ENCODE results near the gene CST3.
"Not testable (repeated sequence)": the region's sequence is repeated elsewhere in the genome, so short reads cannot be mapped to it uniquely, and the experiment has no call there.

Gene CST3

GRCh38 chr20:23663180-23663579 lies 25.4 kb upstream of the CST3 start:
- no peaks in the 10 kb centered on the region for H3K36me3 ChIP-seq
- no peak overlapping the region for H3K4me3 ChIP-seq
- H3K4me1 ChIP-seq = peaks cover 49% of the 10 kb centered on the region
- no peak overlapping the region for H3K27ac ChIP-seq
- H3K4me2 ChIP-seq = no peak overlapping the region; the same call in 1 of the 2 replicates
- no peaks in the 10 kb centered on the region for H3K27me3 ChIP-seq
- TF ChIP-seq Cebpa-rat (IDR thresholded peaks at IDR 0.05) = no peak
- H3K9me3 ChIP-seq = no peaks in the 10 kb centered on the region
- no peak overlapping the region for H3K9ac ChIP-seq
- no peaks in the 10 kb centered on the region for H4K20me1 ChIP-seq

- Histone ChIP-seq H3K27ac (no peak overlapping the region), H3K36me3 (no peaks in the 10 kb centered on the region), H3K4me1 (peaks cover 41% of the 10 kb centered on the region), H3K4me2 (no peak overlapping the region), H4K20me1 (no peaks in the 10 kb centered on the region), H3K9me3 (no peaks in the 10 kb centered on the region), H3K4me3 (no peak overlapping the region), H3K27me3 (no peaks in the 10 kb centered on the region), H3K9ac (no peak overlapping the region)
- no peak for TF ChIP-seq Cebpa-rat (IDR thresholded peaks at IDR 0.05)
Measured at GRCh38 chr20:23662276-23662870, 24.6 kb upstream of the CST3 start.

- Histone ChIP-seq H3K9me3 (no peaks in the 10 kb centered on the region), H3K27me3 (no peaks in the 10 kb centered on the region), H3K4me2 (no peak overlapping the region), H3K4me3 (no peak overlapping the region), H3K36me3 (no peaks in the 10 kb centered on the region), H3K4me1 (peaks cover 38% of the 10 kb centered on the region), H4K20me1 (no peaks in the 10 kb centered on the region), H3K27ac (no peak overlapping the region), H3K9ac (no peak overlapping the region)
- no peak for TF ChIP-seq Cebpa-rat (IDR thresholded peaks at IDR 0.05)
Measured at GRCh38 chr20:23661002-23661429, 23.3 kb upstream of the CST3 start.

GRCh38 chr20:23659989-23660837 lies 22.5 kb upstream of the CST3 start:
- H3K36me3 ChIP-seq = no peaks in the 10 kb centered on the region
- H4K20me1 ChIP-seq = no peaks in the 10 kb centered on the region
- H3K27me3 ChIP-seq = no peaks in the 10 kb centered on the region
- no peak overlapping the region for H3K4me2 ChIP-seq
- no peak for TF ChIP-seq Cebpa-rat (IDR thresholded peaks at IDR 0.05)
- no peaks in the 10 kb centered on the region for H3K9me3 ChIP-seq
- H3K27ac ChIP-seq = no peak overlapping the region
- H3K4me3 ChIP-seq = no peak overlapping the region
- peaks cover 40% of the 10 kb centered on the region for H3K4me1 ChIP-seq
- no peak overlapping the region for H3K9ac ChIP-seq

- not testable (repeated sequence) for H3K36me3 ChIP-seq, H3K9me3 ChIP-seq, H3K9ac ChIP-seq, H3K27ac ChIP-seq, H3K4me2 ChIP-seq, H3K4me3 ChIP-seq, H3K27me3 ChIP-seq, H4K20me1 ChIP-seq
- peaks cover 40% of the 10 kb centered on the region for H3K4me1 ChIP-seq
Measured at GRCh38 chr20:23659610-23659988, 21.8 kb upstream of the CST3 start.

GRCh38 chr20:23658989-23659609 lies 21.3 kb upstream of the CST3 start:
- H4K20me1 ChIP-seq = no peaks in the 10 kb centered on the region
- H3K27me3 ChIP-seq = no peaks in the 10 kb centered on the region
- no peak overlapping the region for H3K9ac ChIP-seq
- H3K4me3 ChIP-seq = no peak overlapping the region
- H3K4me2 ChIP-seq = no peak overlapping the region
- peaks cover 40% of the 10 kb centered on the region for H3K4me1 ChIP-seq
- H3K9me3 ChIP-seq = no peaks in the 10 kb centered on the region
- no peaks in the 10 kb centered on the region for H3K36me3 ChIP-seq
- no peak overlapping the region for H3K27ac ChIP-seq
- TF ChIP-seq Cebpa-rat (IDR thresholded peaks at IDR 0.05) = no peak

GRCh38 chr20:23658336-23658735 lies 20.6 kb upstream of the CST3 start:
- H3K9ac ChIP-seq = no peak overlapping the region
- no peak for TF ChIP-seq Cebpa-rat (IDR thresholded peaks at IDR 0.05)
- peaks cover 43% of the 10 kb centered on the region for H3K4me1 ChIP-seq
- no peak overlapping the region for H3K4me2 ChIP-seq
- no peaks in the 10 kb centered on the region for H3K36me3 ChIP-seq
- H3K27ac ChIP-seq = no peak overlapping the region
- no peaks in the 10 kb centered on the region for H3K27me3 ChIP-seq
- H4K20me1 ChIP-seq = no peaks in the 10 kb centered on the region
- H3K4me3 ChIP-seq = no peak overlapping the region
- no peaks in the 10 kb centered on the region for H3K9me3 ChIP-seq

GRCh38 chr20:23657202-23657601 lies 19.4 kb upstream of the CST3 start:
- TF ChIP-seq Cebpa-rat (IDR thresholded peaks at IDR 0.05) = no peak
- H3K4me1 ChIP-seq = peaks cover 38% of the 10 kb centered on the region
- H3K9ac ChIP-seq = no peak overlapping the region
- no peak overlapping the region for H3K27ac ChIP-seq
- no peaks in the 10 kb centered on the region for H4K20me1 ChIP-seq
- H3K36me3 ChIP-seq = no peaks in the 10 kb centered on the region
- no peaks in the 10 kb centered on the region for H3K27me3 ChIP-seq
- H3K4me2 ChIP-seq = no peak overlapping the region
- H3K9me3 ChIP-seq = no peaks in the 10 kb centered on the region
- H3K4me3 ChIP-seq = no peak overlapping the region

- Histone ChIP-seq H3K4me1 (peaks cover 38% of the 10 kb centered on the region), H3K9me3 (no peaks in the 10 kb centered on the region), H3K9ac (0 out of 2 replicates have a peak overlapping the region, but pooled peaks have one; percentile 54), H3K4me2 (peak overlapping the region; percentile 97), H3K27ac (peak overlapping the region; percentile 72), H3K27me3 (no peaks in the 10 kb centered on the region), H3K4me3 (no peak overlapping the region), H4K20me1 (no peaks in the 10 kb centered on the region), H3K36me3 (no peaks in the 10 kb centered on the region)
- no peak for TF ChIP-seq Cebpa-rat (IDR thresholded peaks at IDR 0.05)
Measured at GRCh38 chr20:23656372-23656771, 18.6 kb upstream of the CST3 start.

All from BLaER1 (cell line).